ENCODE data around the gene RBP5. TPM values are rescaled to one million over a fixed set of nuclear protein-coding genes. Genes with fewer than 3 reads are reported as not detected.

RBP5 gene
- polyA plus RNA-seq, 2 donors = 0.65 to 2.2 TPM

DNA sequence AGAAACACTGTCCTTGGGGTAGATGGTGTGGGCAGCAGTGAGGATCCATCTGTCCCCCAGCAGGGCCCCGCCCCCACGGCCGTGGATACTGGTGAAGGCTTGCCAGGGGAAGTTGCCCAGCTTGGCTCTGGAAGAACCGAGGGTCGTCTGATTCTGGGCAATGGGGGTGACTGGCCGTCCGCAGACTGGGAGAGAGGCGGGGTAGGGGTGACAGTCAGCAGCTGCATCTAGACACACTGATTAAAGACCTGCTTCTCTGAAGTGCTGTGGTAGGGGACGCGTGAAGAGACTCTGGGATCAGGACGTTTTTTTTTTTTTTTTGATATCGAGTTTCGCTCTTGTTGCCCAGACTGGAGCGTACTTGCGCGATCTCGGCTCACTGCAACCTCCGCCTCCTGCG lies 31.7 kb downstream of the RBP5 start:
- 82 to 83% methylated on average over 19 of the region's 19 CpGs for WGBS, 2 donors
- Histone ChIP-seq H3K36me3 (ENCODE audit: control insufficient read depth in 2 of 2, insufficient read depth in 2 of 2, low read length in 1 of 2) (peaks cover 4 to 11% of the 10 kb centered on the region in 2 donors), H3K4me1 (ENCODE audit: control insufficient read depth in 2 of 2, insufficient read depth in 2 of 2, low read length in 1 of 2) (peaks cover 0 to under 1% of the 10 kb centered on the region in 2 donors), H3K4me3 (ENCODE audit: low read depth in 1 of 2, low read length in 2 of 2) (no peak overlapping the region), H3K27me3 (ENCODE audit: control insufficient read depth in 1 of 2, insufficient read depth in 2 of 2, low read length in 2 of 2) (no peaks in the 10 kb centered on the region), H3K9me3 (ENCODE audit: control insufficient read depth in 2 of 2, insufficient read depth in 1 of 2, low read depth in 1 of 2, low read length in 1 of 2) (no peaks in the 10 kb centered on the region), H3K27ac (ENCODE audit: low read depth in 2 of 2, low read length in 1 of 2) (no peak overlapping the region)

DNA sequence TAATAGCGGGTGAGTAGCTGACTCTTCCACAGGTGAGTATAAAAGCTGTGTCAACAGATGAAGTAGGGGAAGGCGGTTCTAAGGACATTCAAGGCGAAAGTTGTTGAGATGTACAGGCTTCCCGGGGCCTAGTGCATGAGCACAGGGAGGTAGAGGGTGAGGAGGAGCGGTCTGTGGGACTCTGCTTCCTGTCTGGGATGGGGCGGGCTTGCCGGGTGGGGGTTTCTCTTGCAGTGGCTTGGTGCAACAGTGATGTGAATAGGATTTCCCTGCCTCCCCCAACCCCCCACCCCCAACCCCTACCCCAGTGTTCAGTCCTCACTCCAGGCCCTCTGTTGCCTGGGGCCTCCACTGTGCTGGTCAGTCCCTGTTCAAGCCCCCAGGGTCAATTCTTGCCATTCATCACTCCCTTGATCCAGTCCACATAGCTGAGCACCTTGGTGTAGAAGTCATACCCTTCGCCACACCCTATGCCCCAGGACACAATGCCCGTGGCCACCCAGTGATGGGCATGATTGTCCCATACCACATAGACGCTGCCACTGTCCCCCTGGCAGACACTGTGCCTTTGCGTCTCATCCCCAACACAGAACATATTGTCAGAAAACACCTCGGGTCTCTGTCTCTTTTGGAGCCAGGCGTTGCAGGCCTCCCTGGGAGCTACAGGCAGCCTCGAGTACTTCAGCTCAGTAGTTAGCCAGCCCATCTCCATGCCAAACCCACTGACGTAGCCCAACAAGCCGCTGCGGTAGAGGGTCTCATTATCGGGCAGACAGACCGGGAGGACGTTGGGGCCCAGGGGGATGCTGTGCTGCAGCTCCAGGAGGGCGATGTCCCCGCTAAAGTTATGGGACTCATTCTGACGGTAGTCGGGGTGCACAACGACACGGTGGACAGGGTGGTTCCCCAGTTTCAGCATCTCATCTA lies 32.4 kb downstream of the RBP5 start:
- WGBS, 2 donors = 79 to 81% methylated on average over 26 of the region's 26 CpGs
- H3K27ac ChIP-seq (ENCODE audit: low read depth in 2 of 2, low read length in 1 of 2) = no peak overlapping the region

DNA sequence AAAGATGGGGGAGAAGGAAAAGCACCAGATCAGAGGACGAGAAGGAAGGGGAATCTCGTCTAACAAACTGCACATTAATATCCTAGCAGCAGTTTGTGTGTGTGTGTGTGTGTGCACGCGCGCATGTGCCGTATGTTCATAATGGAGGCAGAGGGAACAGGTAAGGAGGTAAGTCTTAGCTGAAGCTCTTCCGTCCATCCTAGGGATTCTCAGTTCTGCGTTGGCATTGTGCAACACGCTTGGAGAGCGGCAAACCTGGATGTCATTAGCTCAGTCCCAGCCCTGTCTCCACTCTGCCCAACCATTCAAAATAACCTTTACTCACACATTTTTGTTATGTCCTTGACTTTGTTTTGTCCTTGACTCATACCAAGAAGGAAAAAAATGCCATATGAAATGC lies 34.8 kb downstream of the RBP5 start:
- no peak overlapping the region for H3K27ac ChIP-seq (ENCODE audit: low read depth in 2 of 2, low read length in 1 of 2)

More for the DNA sequence above, 32.4 kb downstream of the RBP5 start:
- H3K4me1 ChIP-seq (ENCODE audit: control insufficient read depth in 2 of 2, insufficient read depth in 2 of 2, low read length in 1 of 2) = peaks cover 3 to 5% of the 10 kb centered on the region in 2 donors
- H3K9me3 ChIP-seq (ENCODE audit: control insufficient read depth in 2 of 2, insufficient read depth in 1 of 2, low read depth in 1 of 2, low read length in 1 of 2) = no peaks in the 10 kb centered on the region
- H3K36me3 ChIP-seq (ENCODE audit: control insufficient read depth in 2 of 2, insufficient read depth in 2 of 2, low read length in 1 of 2) = peaks cover 4 to 6% of the 10 kb centered on the region in 2 donors
- H3K4me3 ChIP-seq (ENCODE audit: low read depth in 1 of 2, low read length in 2 of 2) = no peak overlapping the region
- no peaks in the 10 kb centered on the region for H3K27me3 ChIP-seq (ENCODE audit: control insufficient read depth in 1 of 2, insufficient read depth in 2 of 2, low read length in 2 of 2)

DNA sequence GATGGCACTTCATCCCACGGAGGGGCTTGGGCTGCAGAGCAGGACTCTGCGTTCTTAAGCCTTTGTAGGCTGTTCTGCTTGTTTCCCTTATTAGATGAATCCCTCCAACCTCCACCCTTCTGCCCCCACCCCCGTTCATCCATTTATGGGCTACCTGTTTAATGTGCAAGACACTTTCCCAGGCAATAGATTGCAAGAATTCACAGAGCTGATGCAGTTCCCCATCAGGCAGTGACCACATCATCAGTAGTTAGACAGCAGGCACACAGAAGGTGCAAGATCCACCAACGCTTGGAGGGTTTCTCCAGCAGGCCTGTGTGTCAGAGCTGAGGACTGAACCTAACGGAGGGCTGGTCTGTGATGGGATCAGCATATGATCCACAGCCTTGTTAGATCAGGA lies 35.2 kb downstream of the RBP5 start:
- Histone ChIP-seq H3K9me3 (ENCODE audit: control insufficient read depth in 2 of 2, insufficient read depth in 1 of 2, low read depth in 1 of 2, low read length in 1 of 2) (no peaks in the 10 kb centered on the region), H3K27me3 (ENCODE audit: control insufficient read depth in 1 of 2, insufficient read depth in 2 of 2, low read length in 2 of 2) (no peaks in the 10 kb centered on the region), H3K36me3 (ENCODE audit: control insufficient read depth in 2 of 2, insufficient read depth in 2 of 2, low read length in 1 of 2) (peaks cover 0 to 11% of the 10 kb centered on the region in 2 donors), H3K4me3 (ENCODE audit: low read depth in 1 of 2, low read length in 2 of 2) (no peak overlapping the region), H3K27ac (ENCODE audit: low read depth in 2 of 2, low read length in 1 of 2) (no peak overlapping the region), H3K4me1 (ENCODE audit: control insufficient read depth in 2 of 2, insufficient read depth in 2 of 2, low read length in 1 of 2) (peaks cover 3 to 7% of the 10 kb centered on the region in 2 donors)
- WGBS, 2 donors = 58 to 59% methylated on average over 5 of the region's 5 CpGs

More for the DNA sequence above, 34.8 kb downstream of the RBP5 start:
- H3K4me1 ChIP-seq (ENCODE audit: control insufficient read depth in 2 of 2, insufficient read depth in 2 of 2, low read length in 1 of 2) = peaks cover 3 to 7% of the 10 kb centered on the region in 2 donors
- H3K4me3 ChIP-seq (ENCODE audit: low read depth in 1 of 2, low read length in 2 of 2) = no peak overlapping the region
- H3K9me3 ChIP-seq (ENCODE audit: control insufficient read depth in 2 of 2, insufficient read depth in 1 of 2, low read depth in 1 of 2, low read length in 1 of 2) = no peaks in the 10 kb centered on the region
- no peaks in the 10 kb centered on the region for H3K27me3 ChIP-seq (ENCODE audit: control insufficient read depth in 1 of 2, insufficient read depth in 2 of 2, low read length in 2 of 2)
- H3K36me3 ChIP-seq (ENCODE audit: control insufficient read depth in 2 of 2, insufficient read depth in 2 of 2, low read length in 1 of 2) = peaks cover 0 to 7% of the 10 kb centered on the region in 2 donors
- WGBS, 2 donors = 50 to 60% methylated on average over 10 of the region's 10 CpGs

DNA sequence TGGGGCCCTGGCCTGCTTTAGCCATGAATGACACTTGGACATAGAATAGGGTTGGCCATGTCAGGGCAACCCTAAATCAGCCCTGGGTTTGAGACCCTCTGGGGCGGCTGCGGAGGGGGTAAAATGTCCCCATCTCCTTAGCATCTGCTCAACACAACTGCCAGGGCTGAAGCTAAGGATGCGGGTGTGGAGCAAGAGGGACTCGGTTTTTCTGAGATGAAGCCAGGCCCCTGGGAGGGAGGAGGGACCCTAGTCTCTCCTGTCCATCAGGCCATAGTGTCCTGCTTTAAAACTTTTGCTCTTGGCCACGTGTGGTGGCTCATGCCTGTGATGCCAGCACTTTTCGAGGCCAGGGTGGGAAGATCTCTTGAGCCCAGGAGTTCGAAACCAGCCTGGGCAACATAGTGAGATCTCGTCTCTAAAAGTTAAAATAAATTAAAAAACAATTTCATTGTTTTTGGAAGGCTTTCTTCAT lies 35.7 kb downstream of the RBP5 start:
- Histone ChIP-seq H3K27me3 (ENCODE audit: control insufficient read depth in 1 of 2, insufficient read depth in 2 of 2, low read length in 2 of 2) (no peaks in the 10 kb centered on the region), H3K4me1 (ENCODE audit: control insufficient read depth in 2 of 2, insufficient read depth in 2 of 2, low read length in 1 of 2) (peaks cover 3 to 7% of the 10 kb centered on the region in 2 donors), H3K36me3 (ENCODE audit: control insufficient read depth in 2 of 2, insufficient read depth in 2 of 2, low read length in 1 of 2) (peaks cover 0 to 11% of the 10 kb centered on the region in 2 donors), H3K9me3 (ENCODE audit: control insufficient read depth in 2 of 2, insufficient read depth in 1 of 2, low read depth in 1 of 2, low read length in 1 of 2) (no peaks in the 10 kb centered on the region), H3K27ac (ENCODE audit: low read depth in 2 of 2, low read length in 1 of 2) (peak overlapping the region; percentile 44 to 67), H3K4me3 (ENCODE audit: low read depth in 1 of 2, low read length in 2 of 2) (no peak overlapping the region)
- 65 to 70% methylated on average over 8 of the region's 8 CpGs for WGBS, 2 donors

DNA sequence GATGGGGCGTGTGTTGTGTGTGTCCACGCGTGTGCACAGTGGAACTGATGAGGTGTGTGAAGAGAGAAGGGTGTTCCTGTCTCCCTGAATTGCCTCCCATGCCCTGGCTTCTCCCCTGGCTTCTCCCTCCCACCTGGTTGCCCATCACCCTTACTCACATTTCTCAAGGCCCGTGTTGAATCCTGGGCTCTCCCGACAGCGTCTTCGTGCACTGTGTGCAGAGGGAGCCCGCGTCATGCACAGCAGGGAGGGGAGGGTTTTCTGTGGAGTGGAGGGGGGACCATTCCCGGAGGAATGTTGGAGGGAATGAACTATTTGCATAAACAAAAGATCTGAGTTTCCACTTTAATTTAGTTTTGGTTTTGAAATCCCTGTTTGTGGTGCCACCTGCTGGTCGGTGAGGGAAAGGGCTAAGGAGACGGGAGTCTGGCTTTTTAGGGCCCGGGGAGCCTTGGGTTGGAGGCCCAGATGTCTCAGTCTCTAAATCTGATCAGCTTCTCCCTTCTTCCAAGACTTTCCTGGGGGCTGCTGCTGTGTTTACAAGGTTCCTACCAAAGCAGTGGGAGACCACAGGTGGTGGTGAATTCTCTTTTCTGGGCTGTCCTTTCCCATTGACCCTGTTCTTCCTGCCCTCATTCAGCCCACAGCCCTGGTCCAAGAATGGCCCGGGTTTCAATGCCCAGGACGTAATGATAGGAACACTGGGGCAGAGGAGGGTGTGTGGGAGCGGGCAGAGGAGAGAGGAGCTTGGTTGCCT lies 36.3 kb downstream of the RBP5 start, which contains the start of gene C1R:
Gene C1R (minus strand): TSS at position 217 of the 757 bp plus-strand sequence. CDS start 57 bp downstream, at position 160.
- peaks cover 3 to 7% of the 10 kb centered on the region in 2 donors for H3K4me1 ChIP-seq (ENCODE audit: control insufficient read depth in 2 of 2, insufficient read depth in 2 of 2, low read length in 1 of 2)
- H3K27ac ChIP-seq (ENCODE audit: low read depth in 2 of 2, low read length in 1 of 2) = peak within 1 kb of the TSS; percentile 61 to 85
- 12% methylated on average over 16 of the region's 16 CpGs for WGBS, 2 donors
- peak within 1 kb of the TSS; percentile 45 to 47 for H3K4me3 ChIP-seq (ENCODE audit: low read depth in 1 of 2, low read length in 2 of 2)
- no peaks in the 10 kb centered on the region for H3K9me3 ChIP-seq (ENCODE audit: control insufficient read depth in 2 of 2, insufficient read depth in 1 of 2, low read depth in 1 of 2, low read length in 1 of 2)
- H3K27me3 ChIP-seq (ENCODE audit: control insufficient read depth in 1 of 2, insufficient read depth in 2 of 2, low read length in 2 of 2) = no peaks in the 10 kb centered on the region
- peaks cover 0 to 11% of the 10 kb centered on the region in 2 donors for H3K36me3 ChIP-seq (ENCODE audit: control insufficient read depth in 2 of 2, insufficient read depth in 2 of 2, low read length in 1 of 2)

DNA sequence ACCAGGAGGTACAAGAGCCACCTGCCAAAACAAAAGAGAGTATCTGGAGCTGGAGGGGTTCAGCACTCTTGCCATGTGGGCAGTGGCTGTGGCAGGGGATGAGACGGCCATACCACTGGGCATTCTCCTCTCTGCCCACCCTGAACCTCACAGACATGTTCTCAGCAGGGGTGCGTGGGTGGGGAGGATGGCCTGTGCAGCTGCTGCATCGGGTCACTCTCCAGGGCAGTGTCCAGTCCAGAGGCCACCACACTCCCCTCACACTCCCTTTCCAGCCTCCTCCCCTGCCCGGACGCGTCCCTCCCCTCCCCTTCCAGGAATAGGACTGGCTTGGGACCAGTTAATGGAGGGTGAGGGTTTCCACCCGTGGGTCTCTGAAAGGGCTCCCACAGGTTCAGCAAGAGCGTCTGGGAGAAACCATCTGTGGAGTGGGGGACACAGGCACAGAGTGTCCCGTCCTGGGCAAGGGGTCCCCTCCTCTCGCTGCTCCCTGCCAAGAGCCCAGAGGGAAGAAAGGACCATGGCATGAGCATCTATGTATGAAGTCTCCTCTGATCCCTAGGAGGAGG lies 36.9 kb downstream of the RBP5 start:
- Histone ChIP-seq H3K27me3 (ENCODE audit: control insufficient read depth in 1 of 2, insufficient read depth in 2 of 2, low read length in 2 of 2) (no peaks in the 10 kb centered on the region), H3K9me3 (ENCODE audit: control insufficient read depth in 2 of 2, insufficient read depth in 1 of 2, low read depth in 1 of 2, low read length in 1 of 2) (no peaks in the 10 kb centered on the region), H3K4me1 (ENCODE audit: control insufficient read depth in 2 of 2, insufficient read depth in 2 of 2, low read length in 1 of 2) (peaks cover 3 to 7% of the 10 kb centered on the region in 2 donors), H3K27ac (ENCODE audit: low read depth in 2 of 2, low read length in 1 of 2) (peak overlapping the region; percentile 61 to 85), H3K36me3 (ENCODE audit: control insufficient read depth in 2 of 2, insufficient read depth in 2 of 2, low read length in 1 of 2) (peaks cover 0 to 11% of the 10 kb centered on the region in 2 donors), H3K4me3 (ENCODE audit: low read depth in 1 of 2, low read length in 2 of 2) (peak overlapping the region; percentile 45 to 47)
- 15 to 19% methylated on average over 9 to 10 of the region's 10 CpGs for WGBS, 2 donors

DNA sequence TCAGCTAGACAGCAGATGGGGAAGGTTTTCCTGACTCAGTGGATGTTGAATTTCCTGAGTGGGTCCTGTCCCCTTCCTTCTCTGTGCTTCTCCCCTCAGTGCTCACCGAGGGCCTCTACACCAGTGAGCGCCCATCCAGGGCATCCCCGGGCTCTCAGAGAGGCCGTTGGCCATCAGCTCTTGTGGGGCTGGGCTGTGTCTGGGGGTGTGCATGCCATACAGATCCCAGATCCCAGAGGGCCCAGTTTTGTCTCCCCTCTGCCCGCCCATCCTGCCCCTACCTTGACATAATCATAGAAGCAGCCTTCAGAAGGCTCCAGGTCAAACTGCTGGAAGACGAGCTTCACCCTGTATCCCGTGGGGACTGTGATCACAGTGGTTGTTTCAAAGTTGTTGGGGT lies 37.5 kb downstream of the RBP5 start:
- Histone ChIP-seq H3K4me3 (ENCODE audit: low read depth in 1 of 2, low read length in 2 of 2) (peak overlapping the region; percentile 45 to 47), H3K4me1 (ENCODE audit: control insufficient read depth in 2 of 2, insufficient read depth in 2 of 2, low read length in 1 of 2) (peaks cover 3 to 7% of the 10 kb centered on the region in 2 donors), H3K27ac (ENCODE audit: low read depth in 2 of 2, low read length in 1 of 2) (peak overlapping the region; percentile 61 to 85), H3K36me3 (ENCODE audit: control insufficient read depth in 2 of 2, insufficient read depth in 2 of 2, low read length in 1 of 2) (peaks cover 0 to 11% of the 10 kb centered on the region in 2 donors), H3K9me3 (ENCODE audit: control insufficient read depth in 2 of 2, insufficient read depth in 1 of 2, low read depth in 1 of 2, low read length in 1 of 2) (no peaks in the 10 kb centered on the region), H3K27me3 (ENCODE audit: control insufficient read depth in 1 of 2, insufficient read depth in 2 of 2, low read length in 2 of 2) (no peaks in the 10 kb centered on the region)
- 68 to 71% methylated on average over 7 of the region's 7 CpGs for WGBS, 2 donors
